T-helper 9 cell (primary cell): ENCODE results near the gene ACTR1B.
"Not testable (repeated sequence)": the region's sequence is repeated elsewhere in the genome, so short reads cannot be mapped to it uniquely, and the experiment has no call there.

Source experiments
- DNase-seq: peaks from one replicate; pipeline ENCODE4 v3.0.0-alpha.2; 2020
- total RNA-seq, 2 donors: gene quantifications; one replicate each; lab custom pipeline; 2026; lab: John Stamatoyannopoulos, UW

ACTR1B gene
- total RNA-seq = 99.9 to 121 reads per million in 2 donors

- peak; percentile 95 for DNase-seq
These were observed at the start of gene ACTR1B for GRCh38 chr2:97663962-97664635. Gene ACTR1B, minus strand, starts transcription at chr2:97664044. Its CDS starts 154 bp downstream, at chr2:97663890.

- peak; percentile 34 for DNase-seq
These were observed 49.0 kb upstream of the ACTR1B start for GRCh38 chr2:97712693-97713295.

GRCh38 chr2:97712175-97712574 is 48.3 kb upstream of the ACTR1B start:
- not testable (repeated sequence) for DNase-seq

GRCh38 chr2:97711394-97711711 is 47.5 kb upstream of the ACTR1B start:
- no peak for DNase-seq

GRCh38 chr2:97708608-97709007 is 44.8 kb upstream of the ACTR1B start:
- DNase-seq = no peak

- DNase-seq = no peak
These were observed 44.2 kb upstream of the ACTR1B start for GRCh38 chr2:97708048-97708380.

GRCh38 chr2:97707362-97708047 is 43.7 kb upstream of the ACTR1B start:
- no peak for DNase-seq

- no peak for DNase-seq
These were observed 43.0 kb upstream of the ACTR1B start for GRCh38 chr2:97706708-97707345.

- DNase-seq = no peak
These were observed 42.3 kb upstream of the ACTR1B start for GRCh38 chr2:97706112-97706511.

- no peak for DNase-seq
These were observed 41.1 kb upstream of the ACTR1B start for GRCh38 chr2:97704989-97705388.

- DNase-seq = no peak
These were observed 39.9 kb upstream of the ACTR1B start for GRCh38 chr2:97703741-97704140.

GRCh38 chr2:97702731-97703470 is 39.1 kb upstream of the ACTR1B start:
- DNase-seq = no peak

GRCh38 chr2:97701851-97702465 is 38.1 kb upstream of the ACTR1B start:
- no peak for DNase-seq

GRCh38 chr2:97701186-97701585 is 37.3 kb upstream of the ACTR1B start:
- no peak for DNase-seq

GRCh38 chr2:97699765-97700444 is 36.1 kb upstream of the ACTR1B start:
- peak; percentile 50 for DNase-seq

GRCh38 chr2:97698530-97698929 is 34.7 kb upstream of the ACTR1B start:
- DNase-seq = no peak

GRCh38 chr2:97697252-97698235 is 33.7 kb upstream of the ACTR1B start:
- DNase-seq = peak; percentile 96

- no peak for DNase-seq
These were observed 31.9 kb upstream of the ACTR1B start for GRCh38 chr2:97695744-97696143.

- DNase-seq = no peak
These were observed 29.6 kb upstream of the ACTR1B start for GRCh38 chr2:97693476-97693875.

- no peak for DNase-seq
These were observed 27.3 kb upstream of the ACTR1B start for GRCh38 chr2:97691166-97691565.
